Endodermal cell (in vitro differentiated cells): ENCODE measurements around the gene PSMC4. TPM values are rescaled to one million over a fixed set of nuclear protein-coding genes. Genes with fewer than 3 reads are reported as not detected.

Source experiments
- DNase-seq: peaks from one replicate; pipeline ENCODE4 v3.0.0-alpha.2; 2017
- H3K27ac ChIP-seq: 2 replicates; pipeline ENCODE4 v1.5.1; 2013; ENCODE audit warnings: mild to moderate bottlenecking, low read depth, low read length, moderate library complexity
- H3K27me3 ChIP-seq: 2 replicates; pipeline ENCODE4 v1.6.1; 2013; ENCODE audit warnings: mild to moderate bottlenecking, low read length, moderate library complexity; ENCODE audit not compliant: insufficient read depth, control insufficient read depth, poor library complexity, severe bottlenecking
- H3K36me3 ChIP-seq: 2 replicates; pipeline ENCODE4 v1.7.0; 2013; ENCODE audit warnings: mild to moderate bottlenecking, low read length, moderate library complexity; ENCODE audit not compliant: control insufficient read depth, insufficient read depth
- H3K4me1 ChIP-seq: one replicate; pipeline ENCODE4 v1.7.0; 2013; ENCODE audit warnings: low read length; ENCODE audit not compliant: control insufficient read depth, insufficient read depth
- H3K4me3 ChIP-seq: 2 replicates; pipeline ENCODE4 v1.5.1; 2013; ENCODE audit warnings: mild to moderate bottlenecking, low read length, moderate library complexity
- H3K9ac ChIP-seq: 2 replicates; pipeline ENCODE4 v1.6.1; 2013; ENCODE audit warnings: mild to moderate bottlenecking, low read length, moderate library complexity; ENCODE audit not compliant: poor library complexity, severe bottlenecking; ENCODE audit errors: extremely low read depth
- H3K9me3 ChIP-seq: 2 replicates; pipeline ENCODE4 v1.6.1; 2013; ENCODE audit warnings: mild to moderate bottlenecking, low read length, moderate library complexity; ENCODE audit not compliant: control insufficient read depth
- H3K27ac Mint-ChIP-seq: 2 replicates; pipeline ENCODE4 v1.8.0; 2020; ENCODE audit warnings: mixed read lengths
- H3K27me3 Mint-ChIP-seq: 2 replicates; pipeline ENCODE4 v1.8.0; 2021; ENCODE audit warnings: mild to moderate bottlenecking, mixed read lengths; ENCODE audit not compliant: insufficient read depth
- H3K36me3 Mint-ChIP-seq: 2 replicates; pipeline ENCODE4 v1.8.0; 2020; ENCODE audit warnings: low read depth, mixed read lengths
- H3K4me1 Mint-ChIP-seq: 2 replicates; pipeline ENCODE4 v1.8.0; 2020; ENCODE audit warnings: mixed read lengths
- H3K4me3 Mint-ChIP-seq: 2 replicates; pipeline ENCODE4 v1.8.0; 2020; ENCODE audit warnings: mild to moderate bottlenecking, moderate library complexity, mixed read lengths
- H3K9me3 Mint-ChIP-seq: 2 replicates; pipeline ENCODE4 v1.8.0; 2020; ENCODE audit warnings: mild to moderate bottlenecking, mixed read lengths
- CTCF ChIP-seq: fragments of 200-600 bp; sonication (generic); conservative IDR thresholded peaks from 2 replicates; pipeline ENCODE4 v1.5.0; 2021; ENCODE audit warnings: antibody characterized with exemption, mild to moderate bottlenecking
- WGBS, 2 experiments: methylation state at CpG; one replicate each; pipeline versions ENCODE4 v1.1.5 to v1.1.7; 2013; ENCODE audit warnings: missing lambda C conversion rate in 2 of 2, mixed read lengths in 1 of 2; ENCODE audit not compliant: insufficient coverage in 1 of 2, insufficient read length in 1 of 2; 5-methylcytosine and 5-hydroxymethylcytosine counted together
- total RNA-seq, 2 donors: library from RNA; stranded (reverse); fragmentation: NEBNext Ultra II Directional in 1 of 2; extraction: Animal tissue kit (Norgen Biotek cat#: 25700) in 1 of 2; gene quantifications; 2 replicates in 1 of 2; 3 replicates in 1 of 2; pipeline ENCODE4 v1.2.1, GENCODE V29; 2021

PSMC4 gene
- total RNA-seq, 2 donors from 2014 or later: 88.9 to 96.9 TPM

GRCh38 chr19:39982883-39983282 lies 11.9 kb downstream of the PSMC4 start:
- peaks cover 69% of the 10 kb centered on the region for H3K36me3 Mint-ChIP-seq
- TF ChIP-seq CTCF: no peak
- no peak overlapping the region for H3K4me3 Mint-ChIP-seq
- peaks cover 48% of the 10 kb centered on the region for H3K9me3 ChIP-seq
- no peak overlapping the region for H3K9ac ChIP-seq
- no peak for DNase-seq
- H3K4me1 ChIP-seq: no peaks in the 10 kb centered on the region
- no peaks in the 10 kb centered on the region for H3K4me1 Mint-ChIP-seq
- no peak overlapping the region for H3K27ac Mint-ChIP-seq
- peaks cover 55% of the 10 kb centered on the region for H3K36me3 ChIP-seq
- no peak overlapping the region for H3K27ac ChIP-seq
- no peaks in the 10 kb centered on the region for H3K27me3 Mint-ChIP-seq
- peaks cover 36% of the 10 kb centered on the region for H3K9me3 Mint-ChIP-seq
- WGBS, 2 experiments: 83% methylated on average over 1 of the region's 1 CpG; no CpG with 5 or more reads in 1 of the 2 experiments
- H3K27me3 ChIP-seq: no peaks in the 10 kb centered on the region
- no peak overlapping the region for H3K4me3 ChIP-seq

GRCh38 chr19:39983695-39984300 lies 12.8 kb downstream of the PSMC4 start:
- Histone ChIP-seq H3K4me1 (no peaks in the 10 kb centered on the region), H3K27me3 (no peaks in the 10 kb centered on the region), H3K9me3 (peaks cover 51% of the 10 kb centered on the region), H3K27ac (no peak overlapping the region), H3K9ac (no peak overlapping the region), H3K4me3 (no peak overlapping the region), H3K36me3 (peaks cover 48% of the 10 kb centered on the region)
- Mint-ChIP-seq H3K4me1 (no peaks in the 10 kb centered on the region), H3K27ac (no peak overlapping the region), H3K4me3 (no peak overlapping the region), H3K27me3 (no peaks in the 10 kb centered on the region), H3K9me3 (peaks cover 42% of the 10 kb centered on the region), H3K36me3 (peaks cover 66% of the 10 kb centered on the region)
- no peak for TF ChIP-seq CTCF
- no peak for DNase-seq
- 83 to 91% methylated on average over 1 to 5 of the region's 5 CpGs for WGBS, 2 experiments

GRCh38 chr19:39986643-39987042 lies 15.7 kb downstream of the PSMC4 start:
- Mint-ChIP-seq H3K27ac (no peak overlapping the region), H3K36me3 (peaks cover 41% of the 10 kb centered on the region), H3K4me3 (no peak overlapping the region), H3K4me1 (no peaks in the 10 kb centered on the region), H3K9me3 (peaks cover 44% of the 10 kb centered on the region), H3K27me3 (no peaks in the 10 kb centered on the region)
- peaks cover 23% of the 10 kb centered on the region for H3K36me3 ChIP-seq
- H3K27me3 ChIP-seq: no peaks in the 10 kb centered on the region
- no peak overlapping the region for H3K9ac ChIP-seq
- no peak for TF ChIP-seq CTCF
- H3K9me3 ChIP-seq: peaks cover 51% of the 10 kb centered on the region
- no peak overlapping the region for H3K4me3 ChIP-seq
- H3K27ac ChIP-seq: no peak overlapping the region
- no peak for DNase-seq
- H3K4me1 ChIP-seq: no peaks in the 10 kb centered on the region
